PFSK-1 (cell line): ENCODE measurements around the gene AK8.

Source experiments
- FOXP2 ChIP-seq: optimal IDR thresholded peaks from 2 replicates; pipeline ENCODE3; 2011; ENCODE audit warnings: borderline replicate concordance, control low read depth, inconsistent platforms; ENCODE audit not compliant: insufficient read depth; ENCODE audit errors: extremely low read length, extremely low read depth
- POLR2AphosphoS5 ChIP-seq: IDR thresholded peaks from 2 replicates; pipeline ENCODE4 v1.6.1; 2012; ENCODE audit warnings: low read depth, mild to moderate bottlenecking, control low read depth, low read length, moderate library complexity
- REST ChIP-seq, 2 experiments: IDR thresholded peaks; 2 replicates each; pipeline versions ENCODE4 v1.6.1 to v1.8.0; 2011 to 2012; ENCODE audit warnings: low read depth in 2 of 2, low read length in 2 of 2, control low read depth in 1 of 2, inconsistent platforms in 1 of 2, mild to moderate bottlenecking in 1 of 2, moderate library complexity in 1 of 2; ENCODE audit not compliant: insufficient read depth in 1 of 2
- SIN3A ChIP-seq: IDR thresholded peaks from 2 replicates; pipeline ENCODE4 v1.6.1; 2012; ENCODE audit warnings: mild to moderate bottlenecking, low read length, moderate library complexity, borderline replicate concordance; ENCODE audit not compliant: insufficient read depth
- TAF1 ChIP-seq: IDR thresholded peaks from 2 replicates; pipeline ENCODE4 v1.6.1; 2012; ENCODE audit warnings: low read length, control low read depth, borderline replicate concordance; ENCODE audit not compliant: insufficient read depth

The AK8 gene

DNA sequence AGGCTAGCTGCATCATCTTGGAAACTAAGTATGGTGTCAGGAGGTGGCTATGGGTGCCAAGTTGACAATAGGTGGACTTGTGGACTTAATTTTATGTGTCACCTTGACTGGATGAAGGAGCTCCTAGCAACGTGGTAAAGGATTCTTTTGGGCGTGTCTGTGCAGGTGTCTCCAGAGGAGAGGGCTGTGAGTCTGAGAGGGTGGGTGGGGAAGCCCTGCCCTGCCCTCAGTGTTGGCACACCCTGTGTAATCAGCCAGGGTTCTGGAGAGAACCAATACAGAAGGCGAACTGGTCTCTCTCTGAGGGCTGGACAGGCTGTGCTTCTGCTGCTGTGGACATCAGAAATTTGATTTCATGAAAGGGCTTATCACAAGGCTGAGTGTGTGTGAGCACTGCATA is 146.9 kb downstream of the AK8 start:
- TF ChIP-seq REST (IDR thresholded peaks at IDR 0.05; ENCODE audit: insufficient read depth in 1 of 2, low read depth in 2 of 2, low read length in 2 of 2) (no peak), FOXP2 (no peak), SIN3A (no peak), TAF1 (no peak)

DNA sequence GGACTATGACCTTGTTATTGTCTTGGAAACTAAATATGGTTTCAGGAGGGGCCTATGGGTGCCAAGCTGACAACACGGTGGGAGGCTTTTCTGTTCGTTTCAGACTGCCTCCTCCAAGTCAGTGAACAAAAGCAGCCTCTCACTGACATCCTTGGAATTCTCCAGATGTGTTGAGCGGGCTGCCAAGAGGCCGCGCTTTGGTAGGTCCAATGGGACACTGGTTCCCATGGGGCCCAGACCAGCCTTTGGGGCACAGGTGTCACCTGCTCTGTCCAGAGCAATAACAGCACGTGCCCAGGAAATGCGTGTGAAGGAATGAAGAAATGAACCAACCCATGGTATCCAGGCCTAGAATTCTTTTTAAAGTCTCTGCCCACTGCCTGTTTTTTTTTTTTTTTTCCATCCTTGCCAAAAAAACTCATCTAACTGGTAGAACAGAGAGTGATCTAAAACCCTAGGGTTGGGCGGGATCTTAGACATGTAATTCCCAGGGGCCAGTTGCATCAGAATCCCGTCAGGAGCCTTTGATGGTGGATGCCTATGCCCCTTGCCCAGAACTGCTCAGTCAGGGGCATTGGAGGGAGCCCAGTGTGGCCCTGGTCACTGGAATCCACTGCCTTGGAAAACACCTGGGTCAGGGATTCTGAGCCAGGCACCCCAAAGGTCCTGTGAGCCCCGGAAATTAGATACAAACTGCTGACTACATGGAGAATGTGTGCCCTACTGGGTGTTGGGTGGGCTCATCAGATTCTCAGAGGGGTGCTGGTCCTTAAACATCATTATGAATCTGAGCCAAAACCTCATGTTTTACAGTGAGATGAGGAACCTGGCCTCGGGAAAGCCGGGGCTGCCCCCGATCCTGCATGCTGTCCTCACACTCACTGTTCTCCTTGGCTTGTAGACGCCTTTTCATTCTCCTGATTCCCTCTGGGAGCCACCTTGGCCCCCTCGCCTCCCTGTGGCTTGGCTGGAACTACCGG is 147.7 kb downstream of the AK8 start:
- TF ChIP-seq SIN3A, result no peak
- no peak for TF ChIP-seq POLR2AphosphoS5
- TF ChIP-seq REST (IDR thresholded peaks at IDR 0.05; ENCODE audit: insufficient read depth in 1 of 2, low read depth in 2 of 2, low read length in 2 of 2), result no peak
- no peak for TF ChIP-seq TAF1
- no peak for TF ChIP-seq FOXP2

- TF ChIP-seq TAF1, result no peak
- TF ChIP-seq REST (IDR thresholded peaks at IDR 0.05; ENCODE audit: insufficient read depth in 1 of 2, low read depth in 2 of 2, low read length in 2 of 2), result no peak
Observed at GRCh38 chr9:132729235-132729890, 148.7 kb downstream of the AK8 start.

- TF ChIP-seq SIN3A, result no peak
- no peak for TF ChIP-seq REST (IDR thresholded peaks at IDR 0.05; ENCODE audit: insufficient read depth in 1 of 2, low read depth in 2 of 2, low read length in 2 of 2)
- no peak for TF ChIP-seq POLR2AphosphoS5
- no peak for TF ChIP-seq TAF1
- TF ChIP-seq FOXP2, result no peak
Observed at GRCh38 chr9:132728497-132728896, 149.6 kb downstream of the AK8 start.
